ENCODE measurements around the gene PAAF1.

PAAF1 gene

GRCh38 chr11:73969991-73970800 is 93.4 kb downstream of the PAAF1 start:
- TF ChIP-seq NFIC (IDR thresholded peaks at IDR 0.05) = no peak
- no peak for TF ChIP-seq CEBPB (IDR thresholded peaks at IDR 0.05)
- no peak for TF ChIP-seq TEAD4 (IDR thresholded peaks at IDR 0.05)
- no peak for TF ChIP-seq FOXM1 (IDR thresholded peaks at IDR 0.05; ENCODE audit: borderline replicate concordance, low read depth)
- no peak for TF ChIP-seq TAF1 (IDR thresholded peaks at IDR 0.05; ENCODE audit: low read depth)
- TF ChIP-seq RAD21 (IDR thresholded peaks at IDR 0.05; ENCODE audit: low read depth) = no peak

GRCh38 chr11:73971175-73971719 is 94.4 kb downstream of the PAAF1 start:
- TF ChIP-seq CEBPB (IDR thresholded peaks at IDR 0.05) (no peak), EGR1 (IDR thresholded peaks at IDR 0.05) (no peak), MAX (IDR thresholded peaks at IDR 0.05) (no peak), TCF12 (IDR thresholded peaks at IDR 0.05; ENCODE audit: low read depth) (no peak), RAD21 (IDR thresholded peaks at IDR 0.05; ENCODE audit: low read depth) (no peak), FOXM1 (IDR thresholded peaks at IDR 0.05; ENCODE audit: borderline replicate concordance, low read depth) (no peak), ZBTB7A (IDR thresholded peaks at IDR 0.05; ENCODE audit: low read depth) (no peak), TEAD4 (IDR thresholded peaks at IDR 0.05) (no peak), NFIC (IDR thresholded peaks at IDR 0.05) (no peak)

- TF ChIP-seq USF1 (IDR thresholded peaks at IDR 0.05) = no peak
- no peak for TF ChIP-seq TEAD4 (IDR thresholded peaks at IDR 0.05)
- no peak for TF ChIP-seq EGR1 (IDR thresholded peaks at IDR 0.05)
- TF ChIP-seq FOXM1 (IDR thresholded peaks at IDR 0.05; ENCODE audit: borderline replicate concordance, low read depth) = no peak
- no peak for TF ChIP-seq TCF12 (IDR thresholded peaks at IDR 0.05; ENCODE audit: low read depth)
- TF ChIP-seq EP300 (IDR thresholded peaks at IDR 0.05; ENCODE audit: borderline replicate concordance) = no peak
- TF ChIP-seq YY1 (IDR thresholded peaks at IDR 0.05; ENCODE audit: low read depth) = no peak
- TF ChIP-seq REST (IDR thresholded peaks at IDR 0.05; ENCODE audit: low read depth) = no peak
- TF ChIP-seq MAX (IDR thresholded peaks at IDR 0.05) = no peak
- TF ChIP-seq ZBTB7A (IDR thresholded peaks at IDR 0.05; ENCODE audit: low read depth) = no peak
- TF ChIP-seq NFIC (IDR thresholded peaks at IDR 0.05) = no peak
- no peak for TF ChIP-seq RAD21 (IDR thresholded peaks at IDR 0.05; ENCODE audit: low read depth)
- no peak for TF ChIP-seq TAF1 (IDR thresholded peaks at IDR 0.05; ENCODE audit: low read depth)
- no peak for TF ChIP-seq CREB1 (IDR thresholded peaks at IDR 0.05; ENCODE audit: low read depth)
- TF ChIP-seq CEBPB (IDR thresholded peaks at IDR 0.05) = no peak
Measured at GRCh38 chr11:73972187-73972586, 95.4 kb downstream of the PAAF1 start.

- TF ChIP-seq YY1 (IDR thresholded peaks at IDR 0.05; ENCODE audit: low read depth) (no peak), USF1 (IDR thresholded peaks at IDR 0.05) (no peak), TCF12 (IDR thresholded peaks at IDR 0.05; ENCODE audit: low read depth) (no peak), NFIC (IDR thresholded peaks at IDR 0.05) (no peak), TEAD4 (IDR thresholded peaks at IDR 0.05) (no peak), RAD21 (IDR thresholded peaks at IDR 0.05; ENCODE audit: low read depth) (no peak), CREB1 (IDR thresholded peaks at IDR 0.05; ENCODE audit: low read depth) (no peak), ZBTB7A (IDR thresholded peaks at IDR 0.05; ENCODE audit: low read depth) (no peak), CEBPB (IDR thresholded peaks at IDR 0.05) (no peak), TAF1 (IDR thresholded peaks at IDR 0.05; ENCODE audit: low read depth) (no peak), MAX (IDR thresholded peaks at IDR 0.05) (no peak), EP300 (IDR thresholded peaks at IDR 0.05; ENCODE audit: borderline replicate concordance) (no peak), REST (IDR thresholded peaks at IDR 0.05; ENCODE audit: low read depth) (no peak), FOXM1 (IDR thresholded peaks at IDR 0.05; ENCODE audit: borderline replicate concordance, low read depth) (no peak)
Measured at GRCh38 chr11:73972620-73973449, 96.0 kb downstream of the PAAF1 start.
